ENCODE data around the gene CNGA1. TPM values are rescaled to one million over a fixed set of nuclear protein-coding genes. Genes with fewer than 3 reads are reported as not detected.
"Not testable (repeated sequence)": the region's sequence is repeated elsewhere in the genome, so short reads cannot be mapped to it uniquely, and the experiment has no call there.

The CNGA1 gene
- total RNA-seq, 4 donors from 2014 or later: 0.34 to 1.8 (median 0.94) TPM; not detected in 1

DNA sequence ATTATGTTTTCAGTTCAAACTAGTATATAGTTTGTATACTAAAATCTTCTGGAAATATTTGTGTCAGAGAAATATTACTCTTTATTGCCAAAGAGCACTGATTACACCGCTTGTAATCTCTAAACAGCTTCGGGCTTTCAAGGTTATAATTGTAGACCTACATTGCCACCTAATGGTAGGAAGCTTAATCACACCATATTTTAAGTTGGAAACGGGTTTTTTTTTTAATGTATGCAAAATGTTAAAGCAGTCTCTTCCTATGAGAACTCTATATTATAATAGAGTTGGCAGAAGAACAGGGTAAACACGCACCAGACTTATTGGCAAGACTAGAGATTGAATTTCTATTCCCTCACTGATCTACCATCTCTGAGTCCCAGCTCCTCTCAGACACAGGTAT lies 82.6 kb downstream of the CNGA1 start:
- Histone ChIP-seq H3K9me3 (no peaks in the 10 kb centered on the region), H3K27me3 (no peaks in the 10 kb centered on the region), H3K27ac (no peak overlapping the region), H3K4me3 (replicated peaks in 1 of 3) (no peak overlapping the region), H3K4me1 (no peaks in the 10 kb centered on the region), H3K36me3 (no peaks in the 10 kb centered on the region)
- WGBS, 2 donors: 14 to 15% methylated on average over 4 of the region's 4 CpGs
- intact Hi-C loops (cut with DNase I): loop anchor here (5.0 kb wide), 1 partner anchor 247 kb away; no protein-coding TSS in a partner anchor
- DNase-seq: no peak
- TF ChIP-seq POLR2A (IDR thresholded peaks at IDR 0.05): no peak
- TF ChIP-seq, protein P1, sequence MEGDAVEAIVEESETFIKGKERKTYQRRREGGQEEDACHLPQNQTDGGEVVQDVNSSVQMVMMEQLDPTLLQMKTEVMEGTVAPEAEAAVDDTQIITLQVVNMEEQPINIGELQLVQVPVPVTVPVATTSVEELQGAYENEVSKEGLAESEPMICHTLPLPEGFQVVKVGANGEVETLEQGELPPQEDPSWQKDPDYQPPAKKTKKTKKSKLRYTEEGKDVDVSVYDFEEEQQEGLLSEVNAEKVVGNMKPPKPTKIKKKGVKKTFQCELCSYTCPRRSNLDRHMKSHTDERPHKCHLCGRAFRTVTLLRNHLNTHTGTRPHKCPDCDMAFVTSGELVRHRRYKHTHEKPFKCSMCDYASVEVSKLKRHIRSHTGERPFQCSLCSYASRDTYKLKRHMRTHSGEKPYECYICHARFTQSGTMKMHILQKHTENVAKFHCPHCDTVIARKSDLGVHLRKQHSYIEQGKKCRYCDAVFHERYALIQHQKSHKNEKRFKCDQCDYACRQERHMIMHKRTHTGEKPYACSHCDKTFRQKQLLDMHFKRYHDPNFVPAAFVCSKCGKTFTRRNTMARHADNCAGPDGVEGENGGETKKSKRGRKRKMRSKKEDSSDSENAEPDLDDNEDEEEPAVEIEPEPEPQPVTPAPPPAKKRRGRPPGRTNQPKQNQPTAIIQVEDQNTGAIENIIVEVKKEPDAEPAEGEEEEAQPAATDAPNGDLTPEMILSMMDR (IDR thresholded peaks at IDR 0.05): peak; percentile 17 to 71 (median 49)

DNA sequence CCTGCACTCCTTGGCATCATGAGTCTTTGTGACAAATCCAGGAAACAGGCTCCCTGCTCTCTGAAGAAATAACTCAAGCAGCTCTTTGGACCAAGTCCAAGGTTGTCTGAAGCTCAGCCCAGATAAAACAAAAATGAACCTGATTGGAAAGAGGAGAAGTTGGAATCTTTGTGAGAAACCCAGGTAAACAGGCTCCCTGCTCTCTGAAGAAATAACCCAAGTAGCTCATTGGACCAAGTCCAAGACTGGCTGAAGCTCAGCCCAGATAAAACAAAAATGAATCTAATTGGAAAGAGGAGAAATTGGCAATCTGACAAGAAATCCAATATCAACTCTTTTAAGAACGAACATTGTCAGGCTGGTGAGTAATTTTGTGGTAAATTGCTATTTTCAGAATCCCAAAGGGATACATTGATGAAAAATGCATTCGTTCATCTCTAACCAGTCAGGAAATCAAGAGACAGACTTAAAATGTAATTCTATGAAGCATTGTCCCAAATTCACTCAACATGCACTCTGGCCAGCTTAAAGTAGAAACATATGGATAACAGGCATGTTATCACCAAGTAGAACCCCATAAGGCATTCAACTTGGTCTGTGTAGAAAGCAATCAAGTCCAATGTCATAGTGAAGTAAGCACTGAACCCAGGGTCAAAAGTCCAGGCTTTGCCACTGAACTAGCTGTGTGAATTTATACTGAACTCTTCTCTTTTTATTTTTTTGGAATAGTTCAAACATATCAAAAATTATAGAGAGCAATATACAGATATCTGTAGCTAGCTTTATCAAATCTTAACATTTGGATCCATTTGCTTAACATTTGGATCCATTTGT lies 85.3 kb downstream of the CNGA1 start:
- Histone ChIP-seq H3K4me3 (replicated peaks in 1 of 3) (no peak overlapping the region), H3K27ac (peak overlapping the region in 2 of 3 donors; percentile 5 to 27), H3K27me3 (no peaks in the 10 kb centered on the region), H3K4me1 (no peaks in the 10 kb centered on the region), H3K9me3 (no peaks in the 10 kb centered on the region), H3K36me3 (no peaks in the 10 kb centered on the region)
- intact Hi-C loops (cut with DNase I): loop anchor here (5.0 kb wide), 1 partner anchor 244 kb away; no protein-coding TSS in a partner anchor
- WGBS, 2 donors: 21 to 32% methylated on average over 2 of the region's 2 CpGs
- TF ChIP-seq, protein P1 (IDR thresholded peaks at IDR 0.05): no peak
- TF ChIP-seq POLR2A (IDR thresholded peaks at IDR 0.05): no peak
- DNase-seq: peak; percentile 56 to 61

DNA sequence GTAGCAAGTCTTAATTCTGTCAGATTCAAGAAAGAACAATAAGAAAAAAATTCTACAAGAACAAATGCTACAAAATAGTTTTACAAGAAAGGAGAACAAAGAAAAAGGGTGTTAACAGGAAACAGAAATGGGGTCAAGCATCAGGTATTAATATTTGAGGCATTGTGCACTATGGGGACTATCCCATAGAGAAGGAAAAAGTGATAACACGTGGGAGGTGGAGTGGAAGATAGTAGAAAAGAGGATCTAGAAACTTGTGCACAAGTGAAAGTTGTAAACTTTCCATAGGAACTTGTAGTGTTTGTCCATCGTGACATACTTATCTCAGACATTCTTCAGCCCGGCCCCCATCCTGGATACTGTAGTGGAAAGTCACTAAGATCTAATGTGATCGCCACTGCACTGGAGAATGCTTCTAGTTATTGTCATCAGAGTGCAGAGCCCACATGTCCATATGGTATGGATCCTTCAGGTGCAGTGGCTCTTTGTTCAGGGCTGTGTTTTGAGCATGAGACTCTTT lies 86.7 kb downstream of the CNGA1 start:
- no peak for TF ChIP-seq POLR2A (IDR thresholded peaks at IDR 0.05)
- TF ChIP-seq, protein P1 (IDR thresholded peaks at IDR 0.05): no peak
- WGBS, 2 donors: 60 to 89% methylated on average over 4 of the region's 4 CpGs
- no peaks in the 10 kb centered on the region for H3K36me3 ChIP-seq
- H3K4me1 ChIP-seq: no peaks in the 10 kb centered on the region
- intact Hi-C loops (cut with DNase I): loop anchor here (5.0 kb wide), 1 partner anchor 242 kb away; no protein-coding TSS in a partner anchor
- H3K27ac ChIP-seq: no peak overlapping the region
- no peaks in the 10 kb centered on the region for H3K27me3 ChIP-seq
- no peak overlapping the region for H3K4me3 ChIP-seq (replicated peaks in 1 of 3)
- no peak for DNase-seq
- no peaks in the 10 kb centered on the region for H3K9me3 ChIP-seq

DNA sequence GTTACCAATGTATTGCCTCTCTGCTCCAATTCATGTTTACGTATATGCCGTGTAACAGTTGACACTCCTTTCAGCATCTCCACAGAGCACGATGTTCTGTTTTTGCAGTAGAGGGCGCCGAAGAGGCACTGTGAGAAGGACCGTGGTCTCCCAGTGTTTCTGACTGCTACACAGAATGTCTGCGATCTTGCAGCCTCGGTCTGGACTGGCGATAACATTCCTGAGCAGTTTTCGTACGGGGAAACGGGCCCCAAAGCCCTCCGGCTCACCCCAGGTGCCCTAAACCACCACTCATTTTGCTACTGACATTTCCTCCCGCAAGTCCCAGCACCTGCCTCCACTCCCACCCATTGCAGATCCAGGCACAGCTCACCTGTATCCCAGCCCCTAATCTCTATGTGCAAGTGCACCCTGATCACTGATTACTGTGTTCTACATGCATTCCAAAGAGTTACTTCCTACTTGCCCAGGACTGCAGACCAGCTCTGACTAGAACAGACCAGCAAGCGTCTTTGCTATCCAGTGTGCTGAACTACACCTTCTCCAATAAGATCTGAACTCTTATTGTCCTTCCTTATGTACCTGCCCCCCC lies 89.7 kb downstream of the CNGA1 start:
- TF ChIP-seq POLR2A (IDR thresholded peaks at IDR 0.05): no peak
- TF ChIP-seq, protein P1 (IDR thresholded peaks at IDR 0.05): peak in 5 of 6 experiments; percentile 38 to 72 (median 55)
- H3K27me3 ChIP-seq: no peaks in the 10 kb centered on the region
- H3K9me3 ChIP-seq: no peaks in the 10 kb centered on the region
- intact Hi-C loops (cut with DNase I): no loop called here
- no peaks in the 10 kb centered on the region for H3K36me3 ChIP-seq
- 8% methylated on average over 15 of the region's 15 CpGs for WGBS, 2 donors
- no peak overlapping the region for H3K4me3 ChIP-seq (replicated peaks in 1 of 3)
- H3K27ac ChIP-seq: peak overlapping the region in 1 of 3 donors; percentile 15
- H3K4me1 ChIP-seq: no peaks in the 10 kb centered on the region
- peak; percentile 48 to 64 for DNase-seq

DNA sequence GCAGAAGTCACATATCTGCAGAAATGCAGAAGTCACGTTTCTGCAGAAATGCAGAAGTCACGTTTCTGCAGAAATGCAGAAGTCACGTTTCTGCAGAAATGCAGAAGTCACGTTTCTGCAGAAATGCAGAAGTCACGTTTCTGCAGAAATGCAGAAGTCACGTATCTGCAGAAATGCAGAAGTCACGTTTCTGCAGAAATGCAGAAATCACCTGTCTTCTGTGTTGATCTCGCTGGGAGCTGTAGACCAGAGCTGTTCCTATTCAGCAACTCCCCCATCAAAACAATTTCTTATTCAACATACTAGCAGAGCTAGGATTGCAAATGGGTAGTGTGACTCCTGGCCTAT lies 93.2 kb downstream of the CNGA1 start:
- H3K9me3 ChIP-seq; H3K4me1 ChIP-seq; H3K36me3 ChIP-seq; intact Hi-C loops (cut with DNase I); H3K4me3 ChIP-seq (replicated peaks in 1 of 3); DNase-seq; H3K27me3 ChIP-seq; H3K27ac ChIP-seq: not testable (repeated sequence)
- WGBS, 2 donors: 70 to 80% methylated on average over 8 of the region's 8 CpGs

DNA sequence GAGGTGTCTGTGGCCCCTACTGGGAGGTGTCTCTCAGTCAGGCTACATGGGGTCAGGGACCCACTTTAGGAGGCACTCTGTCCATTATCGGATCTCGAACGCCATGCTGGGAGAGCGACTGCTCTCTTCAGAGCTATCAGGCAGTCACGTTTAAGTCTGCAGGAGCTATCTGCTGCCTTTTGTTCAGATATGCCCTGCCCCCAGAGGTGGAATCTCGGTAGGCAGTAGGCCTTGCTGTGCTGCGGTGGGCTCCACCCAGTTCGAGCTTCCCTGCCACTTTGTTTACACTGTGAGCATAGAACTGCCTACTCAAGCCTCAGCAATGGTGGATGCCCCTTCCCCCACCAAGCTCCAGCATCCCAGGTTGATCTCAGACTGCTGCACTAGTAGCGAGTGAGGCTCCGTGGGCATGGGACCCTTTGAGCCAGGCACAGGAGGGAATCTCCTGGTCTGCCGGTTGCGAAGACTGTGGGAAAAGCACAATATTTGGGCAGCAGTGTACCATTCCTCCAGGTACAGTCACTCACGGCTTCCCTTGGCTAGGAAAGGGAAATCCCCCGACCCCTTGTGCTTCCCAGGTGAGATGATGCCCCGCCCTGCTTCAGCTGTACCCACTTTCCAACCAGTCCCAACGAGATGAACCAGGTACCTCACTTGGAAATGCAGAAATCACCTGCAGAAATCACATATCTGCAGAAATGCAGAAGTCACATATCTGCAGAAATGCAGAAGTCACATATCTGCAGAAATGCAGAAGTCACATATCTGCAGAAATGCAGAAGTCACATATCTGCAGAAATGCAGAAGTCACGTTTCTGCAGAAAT lies 93.8 kb downstream of the CNGA1 start:
- 69 to 71% methylated on average over 15 to 16 of the region's 17 CpGs for WGBS, 2 donors
- H3K36me3 ChIP-seq; H3K4me3 ChIP-seq (replicated peaks in 1 of 3); H3K4me1 ChIP-seq; DNase-seq; H3K27me3 ChIP-seq; H3K27ac ChIP-seq; intact Hi-C loops (cut with DNase I); H3K9me3 ChIP-seq: not testable (repeated sequence)

DNA sequence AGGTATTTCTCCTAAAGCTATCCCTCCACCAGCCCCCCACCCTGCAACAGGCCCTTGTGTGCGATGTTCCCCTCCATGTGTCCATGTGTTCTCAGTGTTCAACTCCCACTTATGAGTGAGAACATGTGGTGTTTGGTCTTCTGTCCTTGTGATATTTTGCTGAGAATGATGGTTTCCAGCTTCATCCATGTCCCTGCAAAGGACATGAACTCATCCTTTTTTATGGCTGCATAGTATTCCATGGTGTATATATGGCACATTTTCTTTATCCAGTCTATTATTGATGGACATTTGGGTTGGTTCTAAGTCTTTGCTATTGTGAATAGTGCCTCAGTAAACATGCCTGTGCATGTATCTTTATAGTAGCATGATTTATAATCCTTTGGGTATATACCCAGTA lies 99.3 kb downstream of the CNGA1 start:
- H3K27ac ChIP-seq; H3K4me1 ChIP-seq; H3K9me3 ChIP-seq; H3K36me3 ChIP-seq; H3K4me3 ChIP-seq (replicated peaks in 1 of 3); DNase-seq; H3K27me3 ChIP-seq; intact Hi-C loops (cut with DNase I): not testable (repeated sequence)
- 100% methylated on average over 1 of the region's 1 CpG for WGBS, 2 donors
